GM19099 (cell line): Measurements from ENCODE around the gene ADAMTSL2.

Experiments used
- POLR2A ChIP-seq: IDR thresholded peaks from 3 replicates; pipeline ENCODE4 v1.6.1; 2011; ENCODE audit warnings: low read depth; ENCODE audit not compliant: insufficient read length; ENCODE audit errors: extremely low read depth

Gene ADAMTSL2

GRCh38 chr9:133529457-133529856 is 5.0 kb upstream of the ADAMTSL2 start:
- TF ChIP-seq POLR2A: no peak

- TF ChIP-seq POLR2A: no peak
These were observed 4.6 kb upstream of the ADAMTSL2 start for GRCh38 chr9:133529874-133530273.

- no peak for TF ChIP-seq POLR2A
These were observed 3.2 kb upstream of the ADAMTSL2 start for GRCh38 chr9:133531293-133531692.

GRCh38 chr9:133532937-133533668 is 1.4 kb upstream of the ADAMTSL2 start:
- no peak for TF ChIP-seq POLR2A

GRCh38 chr9:133533857-133534256 is 647 bp upstream of the ADAMTSL2 start:
- no peak for TF ChIP-seq POLR2A

GRCh38 chr9:133535306-133535877 is 888 bp downstream of the ADAMTSL2 start:
- no peak for TF ChIP-seq POLR2A

- no peak for TF ChIP-seq POLR2A
These were observed 1.6 kb downstream of the ADAMTSL2 start for GRCh38 chr9:133536080-133536479.

GRCh38 chr9:133536536-133536935 is 2.0 kb downstream of the ADAMTSL2 start:
- TF ChIP-seq POLR2A: no peak

GRCh38 chr9:133537257-133537656 is 2.8 kb downstream of the ADAMTSL2 start:
- no peak for TF ChIP-seq POLR2A

- no peak for TF ChIP-seq POLR2A
These were observed 3.7 kb downstream of the ADAMTSL2 start for GRCh38 chr9:133538176-133538575.

- no peak for TF ChIP-seq POLR2A
These were observed 4.6 kb downstream of the ADAMTSL2 start for GRCh38 chr9:133538851-133539833.

GRCh38 chr9:133539991-133540697 is 5.6 kb downstream of the ADAMTSL2 start:
- no peak for TF ChIP-seq POLR2A

- no peak for TF ChIP-seq POLR2A
These were observed 6.2 kb downstream of the ADAMTSL2 start for GRCh38 chr9:133540698-133541025.

GRCh38 chr9:133542002-133542401 is 7.5 kb downstream of the ADAMTSL2 start:
- TF ChIP-seq POLR2A: no peak

GRCh38 chr9:133543772-133544467 is 9.4 kb downstream of the ADAMTSL2 start:
- no peak for TF ChIP-seq POLR2A
